ENCODE results near the gene ATG5.
"Not testable (repeated sequence)": the region's sequence is repeated elsewhere in the genome, so short reads cannot be mapped to it uniquely, and the experiment has no call there.

Gene ATG5

DNA sequence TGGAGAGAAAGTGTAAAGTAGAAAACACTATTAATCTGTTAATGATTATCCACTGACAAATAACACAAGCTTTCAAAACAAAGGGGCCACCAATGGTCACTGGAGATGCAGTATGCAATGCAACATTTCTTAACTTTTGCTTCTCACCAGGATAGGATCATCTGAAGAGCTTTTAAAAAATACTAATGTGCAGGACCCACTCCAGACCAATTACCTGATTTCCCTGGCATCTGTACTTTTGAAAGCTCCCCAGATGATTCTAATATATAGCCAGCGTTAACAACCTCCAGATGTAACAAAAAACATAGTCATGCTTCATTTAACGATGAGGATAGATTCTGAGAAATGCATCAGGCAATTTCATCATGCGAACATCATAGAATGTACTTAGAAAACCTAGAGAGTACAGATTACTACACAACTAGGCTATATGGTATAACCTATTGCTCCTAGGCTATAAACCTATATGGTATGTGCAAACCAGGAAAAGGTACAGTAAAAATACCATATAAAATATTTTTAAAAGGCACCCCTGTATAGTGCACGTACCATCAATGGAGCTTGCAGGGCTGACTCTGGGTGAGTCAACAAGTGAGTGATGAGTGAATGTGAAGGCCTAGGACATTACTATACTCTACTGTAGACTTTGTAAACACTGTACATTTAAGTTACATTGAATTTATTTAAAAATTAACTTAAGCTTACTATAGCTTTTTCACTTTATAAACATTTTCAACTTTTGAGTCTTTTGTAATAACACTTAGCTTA, 69.2 kb downstream of the ATG5 start:
- no peak for DNase-seq

DNA sequence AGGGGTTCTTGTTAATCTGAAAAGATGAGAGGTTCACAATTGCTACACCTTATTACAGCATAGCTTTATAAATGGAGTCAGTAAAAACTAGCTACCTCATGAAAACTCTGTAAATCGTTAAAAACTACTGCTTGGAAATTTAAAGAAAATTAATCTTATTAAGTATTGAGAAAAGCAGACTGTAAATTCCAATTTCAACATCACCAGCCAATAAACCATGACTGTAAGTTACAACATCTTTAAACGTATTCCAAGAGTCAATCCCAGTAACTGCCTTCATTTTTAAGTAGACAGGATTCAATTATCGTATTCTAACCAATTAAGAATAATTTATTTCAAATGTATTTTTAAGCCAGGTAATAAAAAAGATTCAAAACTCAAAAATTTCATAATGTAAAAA, 70.3 kb downstream of the ATG5 start:
- no peak for DNase-seq

DNA sequence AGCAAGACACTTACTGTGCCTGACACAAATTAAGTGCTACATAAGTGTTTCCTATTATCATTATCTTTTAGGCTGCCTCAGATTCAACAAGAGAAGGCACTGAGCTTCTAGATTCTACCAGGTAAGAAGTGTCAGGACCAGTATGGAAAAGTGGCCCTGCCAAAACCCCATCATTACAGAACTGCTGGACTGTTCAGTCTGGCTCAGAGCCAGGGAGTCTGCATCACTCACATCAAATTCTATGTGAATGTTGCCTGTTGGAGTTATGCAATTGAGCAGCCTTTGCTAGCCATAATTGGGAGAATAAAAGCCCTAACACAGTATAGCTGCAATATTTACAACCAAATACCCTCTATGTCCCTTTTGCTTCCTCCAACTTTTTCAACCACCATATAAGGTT, 70.9 kb downstream of the ATG5 start:
- DNase-seq, result no peak

DNA sequence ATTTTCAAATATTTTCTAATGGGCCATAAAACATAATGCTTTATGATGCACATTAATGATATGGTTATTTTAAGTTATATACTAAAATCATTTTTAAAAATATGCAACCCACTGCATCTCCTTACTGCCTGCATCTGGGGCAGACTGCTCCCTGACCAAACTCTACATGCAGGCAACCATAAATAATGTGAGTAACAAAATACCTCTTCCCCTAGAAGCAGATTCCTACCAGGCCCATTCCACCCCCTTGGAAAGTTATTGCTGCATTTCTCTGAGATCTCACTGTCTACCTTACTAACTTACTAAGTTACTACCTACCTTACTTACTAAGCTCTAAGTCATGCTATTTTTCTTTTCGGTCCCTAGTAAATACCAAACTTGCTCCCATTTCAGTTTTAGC, 71.8 kb downstream of the ATG5 start:
- DNase-seq, result no peak

DNA sequence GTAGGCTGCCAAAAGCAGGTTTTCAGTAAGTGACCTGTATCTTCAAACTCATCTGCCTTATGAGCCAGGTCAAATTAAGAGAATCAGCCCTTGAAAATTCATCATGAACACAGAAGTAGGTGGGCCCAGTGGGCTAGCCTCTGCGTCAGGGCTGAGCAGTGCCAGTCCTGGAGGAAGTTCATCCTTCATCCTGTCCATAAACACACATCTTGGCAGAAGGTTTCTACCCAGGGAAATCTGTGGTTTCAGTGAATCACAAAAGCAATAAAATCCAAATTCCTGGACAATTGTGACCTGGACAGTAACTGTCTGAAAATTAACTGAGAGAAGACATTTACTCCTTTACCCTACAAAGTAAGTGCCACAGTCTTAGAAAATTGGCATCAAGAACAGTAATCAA, 72.4 kb downstream of the ATG5 start:
- DNase-seq, result no peak

DNA sequence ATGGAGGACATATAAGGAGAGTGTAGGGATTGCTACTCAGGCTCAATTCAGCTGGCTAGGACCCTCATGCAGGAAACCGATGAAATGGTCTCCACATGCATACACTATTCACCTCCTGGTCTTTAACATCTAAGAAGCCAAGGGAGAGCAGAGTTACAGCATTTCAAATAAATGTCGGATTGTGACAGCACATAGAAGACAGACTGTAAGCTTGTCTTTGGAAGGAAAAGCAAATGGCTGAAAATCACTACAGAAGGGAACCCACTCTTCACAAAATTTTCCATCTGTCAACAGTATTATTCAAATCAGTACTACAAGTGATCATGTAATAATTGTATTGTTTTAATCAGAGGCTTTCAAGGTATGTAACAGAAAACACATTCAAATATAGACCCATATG, 72.9 kb downstream of the ATG5 start:
- DNase-seq, result no peak

DNA sequence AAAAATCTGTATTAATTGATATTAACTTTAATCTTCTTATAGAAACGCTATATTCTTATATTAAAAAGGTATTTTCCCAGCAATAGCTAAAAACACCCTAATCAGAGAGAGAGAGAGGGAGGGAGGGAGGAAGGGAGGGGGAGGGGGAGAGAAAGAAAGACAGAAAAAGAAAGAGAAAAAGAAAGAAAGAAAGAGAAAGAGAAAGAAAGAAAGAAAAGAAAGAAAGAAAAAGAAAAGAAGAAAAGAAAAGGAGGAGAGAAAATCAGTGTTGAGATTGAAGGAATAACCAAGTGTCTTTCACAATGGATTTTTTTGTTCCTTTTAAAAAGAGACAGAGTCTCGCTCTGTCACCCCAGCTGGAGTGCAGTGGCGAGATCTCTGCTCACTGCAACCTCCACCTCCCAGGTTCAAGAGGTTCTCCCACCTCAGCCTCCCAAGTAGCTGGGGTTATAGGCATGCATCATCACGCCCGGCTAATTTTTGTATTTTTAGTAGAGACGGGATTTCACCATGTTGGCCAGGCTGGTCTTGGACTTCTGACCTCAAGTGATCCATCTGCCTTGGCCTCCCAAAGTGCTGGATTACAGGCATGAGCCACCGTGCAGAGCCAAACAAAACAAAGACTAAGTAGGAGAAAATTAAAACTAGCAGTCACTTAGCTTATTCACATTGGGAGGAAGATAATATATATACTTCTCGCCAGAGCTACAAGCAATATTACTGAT, 73.9 kb downstream of the ATG5 start:
- DNase-seq, result not testable (repeated sequence)

DNA sequence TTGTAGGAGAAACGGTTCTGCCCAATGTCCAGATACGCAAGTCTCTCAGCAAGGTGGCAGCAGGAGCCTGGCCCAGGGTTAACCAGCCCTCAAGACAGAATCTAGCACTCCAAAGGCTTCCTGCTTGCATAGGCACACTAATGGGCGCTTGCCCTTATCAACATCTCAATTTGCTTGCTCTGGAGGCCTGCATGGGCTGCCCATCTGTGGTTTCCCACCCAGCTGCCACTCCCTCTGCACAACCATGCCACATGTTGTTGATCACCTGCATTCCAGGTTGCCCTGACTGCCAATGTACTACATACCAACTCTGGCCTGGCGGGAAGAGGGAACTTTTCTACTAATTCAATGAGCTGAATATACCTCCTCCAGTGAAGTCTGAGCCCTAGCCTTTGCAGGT, 74.6 kb downstream of the ATG5 start:
- DNase-seq, result no peak

DNA sequence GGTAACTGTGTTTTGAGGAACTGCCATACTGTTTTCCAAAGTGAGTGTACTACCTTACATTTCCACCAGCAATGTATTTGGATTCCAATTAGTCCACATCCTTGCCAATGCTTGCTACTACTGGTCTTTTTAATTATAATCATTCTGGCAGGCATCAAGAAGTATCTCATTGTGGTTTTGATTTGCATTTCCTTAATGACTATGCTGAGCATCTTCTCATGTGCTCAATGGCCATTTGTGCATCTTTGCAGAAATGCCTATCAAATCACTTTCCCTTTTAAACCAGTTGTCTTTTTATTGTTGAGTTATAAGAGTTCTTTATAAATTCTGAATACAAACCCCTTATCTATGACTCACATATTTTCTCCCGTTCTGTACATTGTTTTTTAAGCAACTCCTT, 75.9 kb downstream of the ATG5 start:
- no peak for DNase-seq

DNA sequence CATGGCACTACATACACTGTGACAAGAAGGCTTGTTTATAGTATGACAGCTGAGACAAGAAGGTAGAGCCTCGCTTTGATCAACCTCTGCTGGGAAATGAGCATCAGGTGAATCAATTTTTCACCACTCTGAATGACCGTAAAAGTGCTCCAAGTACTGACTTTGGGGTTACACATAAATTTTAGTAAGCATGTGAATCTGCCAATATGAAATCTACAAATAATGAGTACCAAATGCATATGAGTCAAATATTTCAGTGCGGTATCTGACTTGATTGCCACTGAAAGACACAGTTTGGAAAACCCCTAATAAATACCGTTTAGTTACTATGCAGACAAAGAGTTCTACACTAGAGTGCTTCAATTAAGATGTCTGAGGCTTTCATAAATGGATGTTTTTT, 77.8 kb downstream of the ATG5 start:
- no peak for DNase-seq

DNA sequence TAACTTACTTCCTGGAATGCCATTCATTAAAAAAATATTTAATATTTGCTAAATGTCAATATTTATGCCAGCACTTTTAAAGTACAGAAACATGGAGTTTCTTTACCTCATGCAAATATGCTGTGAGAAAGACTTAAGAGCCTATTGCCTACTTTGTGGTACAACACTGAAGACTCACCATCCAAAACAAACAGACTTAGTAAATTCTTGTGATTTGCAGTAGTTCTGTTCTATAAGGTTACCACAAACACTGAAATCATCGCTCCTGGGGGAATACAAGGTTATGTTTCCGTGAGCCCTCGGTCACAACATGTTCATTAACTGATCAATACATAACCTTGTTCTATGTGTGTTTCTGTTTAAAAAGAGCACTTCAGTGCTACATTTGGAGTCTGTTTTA, 78.3 kb downstream of the ATG5 start:
- DNase-seq, result no peak

DNA sequence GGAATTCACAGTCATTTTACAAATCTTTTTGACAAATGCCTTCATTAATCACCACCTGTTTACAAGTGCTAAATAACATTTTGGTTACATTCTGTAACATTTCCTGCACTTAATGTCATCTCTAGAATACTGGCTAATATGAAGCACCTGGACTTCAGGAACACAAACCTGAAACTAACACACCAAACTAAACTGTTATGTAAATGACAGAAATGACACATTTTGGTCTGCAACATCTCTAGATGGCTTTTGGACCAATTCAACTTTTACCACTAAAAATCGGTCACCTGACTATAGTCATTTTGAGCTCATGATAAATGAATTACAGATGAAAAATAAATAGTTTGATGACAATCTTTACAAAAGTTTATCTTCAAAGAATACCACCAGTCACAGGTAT, 80.6 kb downstream of the ATG5 start:
- DNase-seq, result no peak

DNA sequence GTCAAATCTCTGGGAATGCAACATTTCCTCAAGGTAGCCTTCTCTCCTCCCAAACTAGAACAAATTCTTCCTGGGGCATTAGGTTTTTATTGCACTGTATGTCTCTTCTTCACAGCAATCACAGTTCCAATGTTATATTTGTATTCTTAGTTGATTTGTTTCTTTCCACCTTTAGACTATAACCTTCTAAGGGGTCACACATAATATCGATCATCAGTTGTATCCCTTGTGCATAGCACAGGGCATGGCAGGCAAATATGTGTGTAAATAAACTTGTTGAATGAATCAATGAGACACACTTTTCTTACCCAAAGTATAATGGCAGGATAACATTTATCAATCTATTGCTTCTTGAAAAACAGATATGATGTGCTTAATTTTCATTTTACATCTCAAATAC, 81.0 kb downstream of the ATG5 start:
- no peak for DNase-seq

DNA sequence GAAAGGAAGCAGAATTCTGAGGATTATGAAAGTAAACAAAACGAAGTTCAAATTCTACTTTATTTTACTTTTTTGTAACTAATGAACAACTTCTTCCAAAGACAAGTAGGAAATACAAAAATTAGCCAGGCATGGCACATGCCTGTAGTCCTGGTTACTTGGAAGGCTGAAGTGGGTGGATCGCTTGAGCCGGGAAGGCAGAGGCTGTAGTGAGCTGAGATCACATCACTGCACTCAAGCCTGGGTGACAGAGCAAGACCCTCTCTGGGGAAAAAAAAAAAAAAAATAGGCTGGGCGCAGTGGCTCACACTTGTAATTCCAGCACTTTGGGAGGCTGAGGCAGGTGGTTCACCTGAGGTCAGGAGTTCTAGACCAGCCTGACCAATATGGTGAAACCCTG, 82.3 kb downstream of the ATG5 start:
- no peak for DNase-seq

DNA sequence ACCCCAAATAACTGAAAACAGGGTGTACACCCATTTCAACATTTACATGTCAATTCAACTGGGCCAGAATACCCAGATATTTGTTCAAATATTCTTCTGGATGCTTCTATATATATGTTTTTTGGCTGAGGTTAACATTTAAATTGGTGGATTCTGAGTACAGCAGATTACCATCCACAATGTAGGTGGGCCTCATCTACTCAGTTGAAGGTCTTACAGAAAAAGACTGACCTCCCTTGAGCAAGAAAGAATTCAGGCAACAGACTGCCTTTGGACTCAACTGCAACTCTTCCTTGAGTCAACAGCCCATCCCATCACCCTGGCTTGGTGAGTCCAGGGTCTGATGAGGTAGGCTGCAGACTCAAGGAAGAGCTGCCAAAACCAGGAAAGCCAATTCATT, 84.1 kb downstream of the ATG5 start:
- no peak for DNase-seq

DNA sequence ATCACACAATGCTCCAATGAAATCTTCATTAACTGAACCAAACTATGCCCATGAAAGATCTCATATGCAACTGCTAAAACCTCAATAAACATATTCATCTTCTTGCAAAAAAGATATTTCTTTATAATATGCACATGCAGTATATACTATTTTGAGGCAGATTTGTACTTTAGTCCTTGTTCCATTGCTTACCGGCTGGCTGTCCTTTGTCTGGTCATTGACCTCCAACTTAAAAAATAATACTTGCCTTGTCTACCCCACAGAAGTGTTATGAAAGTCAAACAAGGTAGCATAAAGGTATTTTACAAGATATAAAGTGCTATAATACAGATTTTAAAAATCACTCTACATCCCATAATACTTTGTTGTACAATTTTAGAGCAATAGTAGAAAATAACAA, 88.3 kb downstream of the ATG5 start:
- no peak for DNase-seq

DNA sequence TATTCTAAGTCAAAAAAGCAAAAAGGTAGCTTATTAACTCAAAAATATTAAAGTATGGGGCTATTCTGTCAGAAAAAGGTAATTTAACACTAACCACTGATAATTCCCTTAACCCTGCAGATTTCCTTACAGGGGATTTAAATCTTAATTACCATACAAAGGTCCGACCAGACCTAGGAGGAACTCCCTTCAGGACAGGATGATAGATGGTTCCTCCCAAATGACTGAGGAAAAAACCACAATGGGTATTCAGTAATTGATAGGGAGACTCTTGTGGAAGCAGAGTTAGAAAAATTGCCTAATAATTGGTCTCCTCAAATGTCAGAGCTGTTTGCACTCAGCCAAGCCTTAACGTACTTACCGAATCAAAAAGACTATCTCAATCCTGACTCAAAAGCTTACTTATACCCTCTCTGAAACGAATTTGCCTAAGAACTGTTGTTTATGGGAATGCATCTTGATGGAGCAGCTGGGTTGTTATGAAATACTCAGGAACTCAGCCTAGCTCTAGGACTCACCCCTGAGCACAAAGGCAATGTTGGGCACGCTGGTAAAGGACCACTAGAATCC, 95.6 kb downstream of the ATG5 start:
- DNase-seq, result not testable (repeated sequence)

DNA sequence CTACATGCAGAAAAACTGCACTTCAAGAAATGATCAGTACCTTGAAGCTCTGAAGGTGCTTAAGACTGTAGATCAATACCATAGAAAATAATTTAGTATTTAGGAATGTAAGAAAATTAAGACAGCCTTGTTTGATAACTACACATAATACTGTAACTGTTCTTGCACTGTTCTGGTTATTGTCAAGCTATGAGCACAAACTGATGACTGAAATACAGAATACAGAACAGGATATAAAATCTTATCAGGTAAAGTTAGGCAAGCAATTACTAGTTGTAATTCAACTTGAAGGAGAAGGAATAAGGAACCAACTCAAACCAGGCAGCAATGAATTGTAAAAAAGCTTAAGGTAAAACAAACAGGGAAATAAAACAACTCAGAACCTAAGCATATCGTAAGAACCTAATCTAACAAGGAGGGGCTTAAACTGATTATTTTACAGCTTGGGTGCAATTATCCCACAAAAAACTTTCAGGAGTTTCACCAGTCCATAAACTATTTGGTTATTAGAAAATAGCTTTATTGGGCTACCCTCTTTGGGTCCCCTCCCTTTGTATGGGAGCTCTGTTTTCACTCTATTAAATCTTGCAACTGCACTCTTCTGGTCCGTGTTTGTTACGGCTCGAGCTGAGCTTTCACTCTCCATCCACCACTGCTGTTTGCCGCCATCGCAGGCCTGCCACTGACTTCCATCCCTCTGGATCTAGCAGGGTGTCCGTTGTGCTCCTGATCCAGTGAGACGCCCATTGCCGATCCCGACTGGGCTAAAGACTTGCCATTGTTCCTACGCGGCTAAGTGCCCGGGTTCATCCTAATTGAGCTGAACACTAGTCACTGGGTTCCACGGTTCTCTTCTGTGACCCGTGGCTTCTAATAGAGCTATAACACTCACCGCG, 97.7 kb downstream of the ATG5 start:
- no peak for DNase-seq

DNA sequence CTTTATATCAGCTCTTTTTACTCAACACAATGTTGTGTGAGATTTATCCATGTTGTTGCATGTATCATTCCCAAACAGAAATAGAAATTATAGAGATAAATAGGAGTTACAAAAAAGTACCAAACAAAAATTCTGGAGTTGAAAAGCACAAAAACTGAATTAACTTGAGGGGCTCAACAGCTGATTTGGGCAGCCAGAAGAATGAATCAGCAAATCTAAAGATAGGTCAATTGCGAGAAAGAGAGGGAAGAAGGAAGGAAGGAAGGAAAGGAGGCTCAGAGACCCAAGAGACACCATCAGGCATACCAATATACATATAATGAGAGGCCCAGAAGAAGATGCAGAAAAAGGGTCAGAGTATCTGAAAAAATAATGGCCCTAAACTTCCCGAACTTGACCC, 98.9 kb downstream of the ATG5 start:
- DNase-seq, result no peak

DNA sequence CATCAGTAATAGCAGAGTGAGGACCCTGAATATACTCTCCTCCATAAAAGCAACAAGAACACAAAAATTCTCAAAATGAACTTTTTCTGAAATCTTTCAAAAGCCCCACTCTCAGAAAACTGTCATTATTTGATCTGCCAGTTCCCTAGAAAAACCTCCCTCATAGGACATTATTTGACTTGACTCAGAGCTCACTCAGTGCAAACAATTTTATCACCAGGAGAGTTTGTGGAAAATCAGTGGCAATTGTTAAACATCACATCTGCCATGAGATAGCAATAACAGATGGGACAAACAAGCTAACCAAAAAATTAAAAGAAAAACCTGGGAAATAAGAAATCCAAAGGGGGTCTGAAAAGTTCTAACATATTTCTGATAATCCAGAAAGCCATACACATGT, 100.0 kb downstream of the ATG5 start:
- DNase-seq, result no peak

DNA sequence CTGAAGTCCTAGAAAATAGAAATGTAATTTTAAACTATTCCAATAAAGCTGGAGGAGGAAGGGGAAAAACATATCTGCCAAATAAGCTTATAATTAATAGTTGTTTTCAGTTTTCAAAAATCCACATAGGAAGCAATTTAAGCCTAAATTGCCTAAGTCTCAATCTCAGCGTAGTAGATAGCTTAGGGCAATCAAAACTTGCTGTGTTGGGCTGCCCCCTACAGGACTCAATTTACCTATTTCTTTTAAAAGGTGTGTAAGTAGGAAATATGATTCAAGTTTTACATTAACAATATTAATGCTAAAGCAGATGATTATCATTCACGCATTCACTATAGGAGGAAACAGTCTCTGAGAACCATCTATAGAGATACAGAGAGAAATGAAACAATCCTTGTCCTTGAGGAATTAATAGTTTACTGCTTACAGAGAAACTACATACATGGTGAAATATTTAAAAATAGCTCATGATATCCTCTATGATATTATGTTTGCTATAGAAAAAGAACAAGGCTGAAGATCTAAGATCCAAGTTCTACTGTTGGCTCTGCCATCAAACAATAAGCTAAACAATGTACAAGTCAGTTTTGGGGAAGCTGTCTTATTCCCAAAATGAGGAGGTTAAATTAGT, 102.1 kb downstream of the ATG5 start:
- peak; percentile 70 for DNase-seq

DNA sequence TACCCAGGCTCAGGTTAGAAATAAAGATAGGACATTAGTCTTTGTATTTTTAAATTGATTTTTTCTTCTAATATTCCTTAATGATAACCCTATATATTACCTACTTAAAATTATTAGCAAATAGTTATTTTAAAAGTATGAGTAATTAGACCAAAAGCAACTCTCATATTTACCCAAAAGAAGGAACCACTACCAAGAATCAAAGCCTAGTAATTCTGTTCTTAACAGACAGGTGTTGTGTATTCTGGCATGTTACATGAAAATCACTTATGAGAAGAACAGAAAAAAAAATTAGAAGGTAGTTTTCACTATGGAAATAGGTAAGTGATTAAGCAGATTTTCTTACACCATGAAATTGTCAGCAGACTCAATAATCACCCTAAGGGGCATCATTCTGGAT, 105.1 kb downstream of the ATG5 start:
- no peak for DNase-seq

DNA sequence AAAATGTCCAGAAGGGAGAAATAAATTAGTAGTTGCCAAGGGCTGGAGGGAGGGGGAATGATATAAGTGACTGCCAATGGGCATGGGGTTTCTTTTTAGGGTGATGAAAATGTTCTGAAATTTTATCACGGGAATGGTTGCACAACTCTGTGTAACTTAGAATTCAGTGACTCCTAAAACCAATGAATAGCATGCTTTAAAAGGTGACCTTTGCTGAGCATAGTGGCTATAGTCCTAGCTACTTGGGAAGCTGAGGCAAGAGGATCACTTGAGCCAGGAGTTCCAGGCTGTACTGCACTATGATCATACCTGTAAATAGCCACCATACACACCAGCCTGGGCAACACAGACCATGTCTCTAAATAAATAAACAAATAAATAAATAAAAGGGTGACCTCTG, 109.0 kb downstream of the ATG5 start:
- DNase-seq, result no peak
